GM12878 (cell line): ENCODE measurements around the gene HBD. TPM values are rescaled to one million over a fixed set of nuclear protein-coding genes. Genes with fewer than 3 reads are reported as not detected.

ENCODE experiments used
- ATAC-seq: fragments of 200-7000 bp; cut with Tn5 transposase; 3 replicates; pipeline ENCODE4 v1.9.1; 2020; ENCODE audit warnings: mild to moderate bottlenecking, moderate library complexity
- BruUV-seq: library from RNA; stranded (reverse); fragments of 400-500 nt; replicated peaks from 2 replicates; lab custom pipeline; 2021; lab: Mats Ljungman, UMichigan
- CTCF ChIA-PET: fragments of 300-600 bp; sonication (Branson Sonifier 250); formaldehyde crosslinking; extraction: SDS; loops from one replicate; lab custom pipeline; 2021; ENCODE audit warnings: inconsistent platforms; lab: Yijun Ruan, JAX
- POLR2A ChIA-PET: fragments of 350-600 bp; formaldehyde crosslinking; extraction: SDS; loops from one replicate; lab custom pipeline; 2021; ENCODE audit warnings: inconsistent platforms; lab: Charles Lee
- RAD21 ChIA-PET: fragments of 300-600 bp; sonication (Branson Sonifier 250); formaldehyde crosslinking; loops from one replicate; lab custom pipeline; 2023; ENCODE audit warnings: antibody characterized with exemption; ENCODE audit not compliant: unreplicated experiment; lab: Charles Lee
- SMC1A ChIA-PET: fragments of 300-600 bp; sonication (Branson Sonifier 250); formaldehyde crosslinking; loops from one replicate; lab custom pipeline; 2023; ENCODE audit not compliant: unreplicated experiment, uncharacterized antibody; lab: Charles Lee
- DNase-seq: peaks from one replicate; pipeline ENCODE4 v3.0.0-alpha.2; 2011; ENCODE audit warnings: low read depth, low spot score
- FAIRE-seq: peaks from 3 replicates; lab custom pipeline; 2011; peaks lifted over from hg19 to GRCh38; lab: Jason Lieb, UNC
- H2AFZ ChIP-seq: 2 replicates; pipeline ENCODE4 v1.6.0; 2011; ENCODE audit warnings: low read depth, low read length, control low read depth; ENCODE audit not compliant: control insufficient read depth
- H3K27ac ChIP-seq: 2 replicates; pipeline ENCODE4 v1.5.1; 2011; ENCODE audit warnings: control low read depth; ENCODE audit not compliant: control insufficient read depth, insufficient read depth
- H3K27me3 ChIP-seq, 2 experiments: replicated peaks in 1 of 2; 2 replicates each; pipeline versions ENCODE4 v1.6.0 to v1.6.1; 2011; ENCODE audit warnings: low read length in 1 of 2; ENCODE audit not compliant: control insufficient read depth in 2 of 2, insufficient read depth in 2 of 2
- H3K36me3 ChIP-seq, 2 experiments: 2 replicates each; pipeline ENCODE4 v1.5.1; 2011; ENCODE audit warnings: low read length in 1 of 2; ENCODE audit not compliant: control insufficient read depth in 2 of 2, insufficient read depth in 2 of 2
- H3K4me1 ChIP-seq: 2 replicates; pipeline ENCODE4 v1.6.1; 2011; ENCODE audit warnings: mild to moderate bottlenecking, low read length, moderate library complexity, mixed read lengths; ENCODE audit not compliant: control insufficient read depth, insufficient read depth
- H3K4me2 ChIP-seq: 2 replicates; pipeline ENCODE4 v1.6.0; 2011; ENCODE audit warnings: control low read depth; ENCODE audit not compliant: control insufficient read depth, insufficient read depth
- H3K4me3 ChIP-seq: fragments of 200-600 bp; sonication (generic); 2 replicates; pipeline ENCODE4 v1.5.1; 2016
- H3K79me2 ChIP-seq: 2 replicates; pipeline ENCODE4 v1.6.0; 2011; ENCODE audit warnings: low read length; ENCODE audit not compliant: control insufficient read depth, insufficient read depth
- H3K9ac ChIP-seq: 2 replicates; pipeline ENCODE4 v1.8.0; 2011; ENCODE audit warnings: low read length, control low read depth, mixed read lengths; ENCODE audit not compliant: control insufficient read depth, insufficient read depth
- H3K9me3 ChIP-seq: replicated peaks from 3 replicates; pipeline ENCODE4 v1.5.1; 2011; ENCODE audit warnings: mild to moderate bottlenecking, low read length; ENCODE audit not compliant: control insufficient read depth, insufficient read depth
- H4K20me1 ChIP-seq: 2 replicates; pipeline ENCODE4 v1.6.0; 2011; ENCODE audit not compliant: control insufficient read depth, insufficient read depth
- CBFB ChIP-seq: IDR thresholded peaks from 2 replicates; pipeline ENCODE4 v1.6.1; 2016; ENCODE audit warnings: antibody characterized with exemption, low read depth
- CHD1 ChIP-seq: IDR thresholded peaks from 2 replicates; pipeline ENCODE4 v1.6.1; 2012; ENCODE audit warnings: low read depth, low read length, improper control_type of control experiment
- CREB1 ChIP-seq: IDR thresholded peaks from 2 replicates; pipeline ENCODE4 v1.6.1; 2012; ENCODE audit warnings: low read depth, mild to moderate bottlenecking, inconsistent platforms
- E2F8 ChIP-seq: fragments of 450-650 bp; IDR thresholded peaks from 2 replicates; pipeline ENCODE4 v1.6.1; 2018; ENCODE audit warnings: mild to moderate bottlenecking, low read depth, moderate library complexity; ENCODE audit not compliant: partially characterized antibody
- ESRRA ChIP-seq: IDR thresholded peaks from 2 replicates; pipeline ENCODE4 v1.6.1; 2012; ENCODE audit warnings: mild to moderate bottlenecking, low read length, improper control_type of control experiment
- FOS ChIP-seq: IDR thresholded peaks from 3 replicates; pipeline ENCODE4 v1.6.1; 2011; ENCODE audit warnings: borderline replicate concordance; ENCODE audit not compliant: insufficient read length; ENCODE audit errors: extremely low read depth
- JUNB ChIP-seq: IDR thresholded peaks from 2 replicates; pipeline ENCODE4 v1.6.1; 2016; ENCODE audit warnings: antibody characterized with exemption, mild to moderate bottlenecking
- MTA2 ChIP-seq: fragments of 450-650 bp; IDR thresholded peaks from 2 replicates; pipeline ENCODE4 v1.6.1; 2016; ENCODE audit warnings: low read depth, mild to moderate bottlenecking, moderate library complexity
- MTA3 ChIP-seq: IDR thresholded peaks from 2 replicates; pipeline ENCODE4 v1.6.1; 2012; ENCODE audit warnings: low read length, inconsistent platforms, borderline replicate concordance
- NBN ChIP-seq: fragments of 450-650 bp; IDR thresholded peaks from 2 replicates; pipeline ENCODE4 v1.6.1; 2016
- NFXL1 ChIP-seq: fragments of 450-650 bp; IDR thresholded peaks from 2 replicates; pipeline ENCODE4 v1.6.1; 2017; ENCODE audit warnings: antibody characterized with exemption, mild to moderate bottlenecking, borderline replicate concordance
- PBX3 ChIP-seq: IDR thresholded peaks from 2 replicates; pipeline ENCODE4 v1.6.1; 2011; ENCODE audit warnings: mild to moderate bottlenecking, low read depth, low read length, moderate library complexity; ENCODE audit not compliant: insufficient replicate concordance
- RBBP5 ChIP-seq: fragments of 200-600 bp; sonication (generic); conservative IDR thresholded peaks from 2 replicates; pipeline ENCODE4 v1.6.1; 2016
- SP1 ChIP-seq: IDR thresholded peaks from one replicate; pipeline ENCODE4 v1.6.1; 2011; ENCODE audit warnings: low read depth, low read length
- SREBF2 ChIP-seq: IDR thresholded peaks from 2 replicates; pipeline ENCODE4 v1.6.1; 2012; ENCODE audit warnings: mild to moderate bottlenecking, low read length
- ZZZ3 ChIP-seq: IDR thresholded peaks from 2 replicates; pipeline ENCODE4 v1.6.1; 2011; ENCODE audit warnings: low read depth; ENCODE audit not compliant: control insufficient read depth, insufficient read length
- WGBS: methylation state at CpG from one replicate; pipeline ENCODE4 v1.1.6; 2016; ENCODE audit warnings: low lambda C conversion rate; ENCODE audit not compliant: insufficient replicate concordance, insufficient coverage; ENCODE audit errors: missing lambda C conversion rate; 5-methylcytosine and 5-hydroxymethylcytosine counted together
- in situ Hi-C: fragments of 300-500 bp; cut with MboI; formaldehyde crosslinking; loops from 9 replicates; pipeline ENCODE4 v1.14.3; 2018; ENCODE audit warnings: mixed read lengths
- intact Hi-C: fragments of 100-400 bp; cut with micrococcal nuclease; formaldehyde crosslinking; loops from one replicate; pipeline ENCODE4 v1.14.2; 2022; ENCODE audit not compliant: unreplicated experiment
- polyA plus RNA-seq, 11 experiments: library from polyadenylated mRNA; depleted of rRNA in 4 of 11; unstranded in 6 of 11; stranded (reverse) in 5 of 11; fragments of >200 nt; fragmentation: Nextera tagmentation in 4 of 11; fragmentation: Illumina TruSeq in 1 of 11; extraction: Ambion mirVana in 4 of 11; extraction: Trizol in 1 of 11; gene quantifications; 1 replicate in 1 of 11; 2 replicates in 10 of 11; pipeline versions ENCODE4 v1.2.1 to v1.2.3, GENCODE V29; 2011 to 2016; ENCODE audit warnings: inconsistent platforms in 2 of 11, missing spikeins in 2 of 11, low read depth in 1 of 11
- total RNA-seq, 4 experiments: library from RNA; depleted of rRNA in 3 of 4; stranded (reverse); fragments of >200 nt in 3 of 4; fragmentation: Illumina TruSeq in 1 of 4; extraction: Trizol in 1 of 4; gene quantifications; 2 replicates each; pipeline versions ENCODE4 v1.2.1 to v1.2.3, GENCODE V29; 2013 to 2021

The HBD gene
- total and polyA plus RNA-seq, 10 of the 15 experiments (the other 5 are each of a cell fraction or from before 2014, with no cell fraction given), result 0.11 to 0.32 TPM; not detected in 8

GRCh38 chr11:5223146-5223545 is 11.1 kb downstream of the HBD start:
- Histone ChIP-seq H3K9ac (no peak overlapping the region), H4K20me1 (no peaks in the 10 kb centered on the region), H3K4me2 (no peak overlapping the region), H3K36me3 (no peaks in the 10 kb centered on the region), H3K27ac (no peak overlapping the region), H2AFZ (no peak overlapping the region), H3K4me1 (no peaks in the 10 kb centered on the region), H3K79me2 (no peaks in the 10 kb centered on the region), H3K9me3 (no peaks in the 10 kb centered on the region), H3K27me3 (no peaks in the 10 kb centered on the region)
- FAIRE-seq (no peak), ATAC-seq (no peak), DNase-seq (no peak)
- RAD21 ChIA-PET, result no interaction called here
- no TSS peak for BruUV-seq
- CTCF ChIA-PET, result no interaction called here
- 41% methylated on average over 6 of the region's 6 CpGs for WGBS
- POLR2A ChIA-PET, result no interaction called here
- SMC1A ChIA-PET, result no interaction called here
- intact Hi-C loops, result no loop called here
- TF ChIP-seq CHD1, result no peak
- no peak for TF ChIP-seq ESRRA
- no peak for TF ChIP-seq CBFB
- TF ChIP-seq PBX3, result no peak
- TF ChIP-seq ZZZ3, result no peak
- no peak for TF ChIP-seq NFXL1
- no peak for TF ChIP-seq CREB1
- TF ChIP-seq E2F8, result no peak
- TF ChIP-seq MTA2, result no peak
- TF ChIP-seq SP1, result no peak
- TF ChIP-seq SREBF2, result no peak
- TF ChIP-seq JUNB, result no peak
- TF ChIP-seq FOS, result no peak
- TF ChIP-seq MTA3, result no peak
- no peak for TF ChIP-seq NBN
- TF ChIP-seq RBBP5, result no peak
- TF ChIP-seq, all 136 proteins: peak for 0
- no peak overlapping the region for H3K4me3 ChIP-seq
- in situ Hi-C loops, result no loop called here
